Psoas muscle (tissue), 8 donors: ENCODE data around the gene HLF. TPM values are rescaled to one million over a fixed set of nuclear protein-coding genes. Genes with fewer than 3 reads are reported as not detected.

ENCODE experiments used
- ATAC-seq, 4 donors: fragments of 200-7000 bp; cut with Tn5 transposase; one replicate each; pipeline ENCODE4 v1.9.1; 2020; ENCODE audit warnings: moderate library complexity in 3 of 4, mild to moderate bottlenecking in 2 of 4
- DNase-seq, 2 donors: peaks; one replicate each; pipeline ENCODE4 v3.0.0-alpha.2; 2020
- H3K27ac ChIP-seq: fragments of 200-600 bp; one replicate; pipeline ENCODE4 v1.8.0; 2022
- H3K27me3 ChIP-seq, 3 donors: fragments of 200-600 bp in 1 of 3; one replicate each; pipeline versions ENCODE4 v1.6.1 to v1.8.0; 2013 to 2022; ENCODE audit warnings: low read length in 2 of 3, mild to moderate bottlenecking in 2 of 3, moderate library complexity in 1 of 3; ENCODE audit not compliant: insufficient read depth in 3 of 3
- H3K36me3 ChIP-seq, 2 donors: fragments of 200-600 bp in 1 of 2; one replicate each; pipeline versions ENCODE4 v1.6.1 to v1.8.0; 2013 to 2022; ENCODE audit warnings: low read depth in 1 of 2, mild to moderate bottlenecking in 1 of 2, moderate library complexity in 1 of 2; ENCODE audit not compliant: insufficient read depth in 1 of 2
- H3K4me1 ChIP-seq: fragments of 200-600 bp; one replicate; pipeline ENCODE4 v1.8.0; 2022
- H3K4me3 ChIP-seq: fragments of 200-600 bp; one replicate; pipeline ENCODE4 v1.8.0; 2022; ENCODE audit warnings: mild to moderate bottlenecking
- H3K9me3 ChIP-seq: fragments of 200-600 bp; one replicate; pipeline ENCODE4 v1.8.0; 2022
- CTCF ChIP-seq: fragments of 200-600 bp; IDR thresholded peaks from one replicate; pipeline ENCODE4 v1.8.0; 2022; ENCODE audit warnings: antibody characterized with exemption
- WGBS, 3 donors: extraction: QIAGEN DNeasy Blood & Tissue Kit; methylation state at CpG; one replicate each; pipeline versions ENCODE4 v1.1.6 to v1.1.7; 2013; 5-methylcytosine and 5-hydroxymethylcytosine counted together
- intact Hi-C, 2 donors: fragments of 100-400 bp; cut with DNase I; formaldehyde crosslinking; loops; one replicate each; pipeline versions ENCODE4 v1.11.0 to v1.14.2; 2022
- polyA plus RNA-seq, 3 donors: library from polyadenylated mRNA; stranded (reverse); fragments of 200-250 nt; gene quantifications; one replicate each; pipeline ENCODE4 v1.2.3, GENCODE V29; 2013
- total RNA-seq, 4 donors: library from RNA; stranded (reverse); fragmentation: NEBNext Ultra II Directional in 2 of 4; extraction: Animal tissue kit (Norgen Biotek cat#: 25700) in 2 of 4; gene quantifications; one replicate each; pipeline versions ENCODE4 v1.2.1 to v1.2.4, GENCODE V29; 2021 to 2023
- donor health status: healthy with polysubstance abuse.
- donor health status: DM: no; HTN: no; CAD: no; lungs with moderate emphysema.
- donor health status: Bipolar disorder and iron deficiency.
- donor health status: healthy.
- donor health status: DM: yes; HTN: yes; CAD: no.
- donor health status: DM: no; HTN: no; CAD: no.
- donor health status: DM: no; HTN: no; CAD: no.
- donor health status: DM: yes; HTN: yes; CAD: no.

The HLF gene
- total and polyA plus RNA-seq, 7 donors: 0.59 to 5.0 (median 3.7) TPM

DNA sequence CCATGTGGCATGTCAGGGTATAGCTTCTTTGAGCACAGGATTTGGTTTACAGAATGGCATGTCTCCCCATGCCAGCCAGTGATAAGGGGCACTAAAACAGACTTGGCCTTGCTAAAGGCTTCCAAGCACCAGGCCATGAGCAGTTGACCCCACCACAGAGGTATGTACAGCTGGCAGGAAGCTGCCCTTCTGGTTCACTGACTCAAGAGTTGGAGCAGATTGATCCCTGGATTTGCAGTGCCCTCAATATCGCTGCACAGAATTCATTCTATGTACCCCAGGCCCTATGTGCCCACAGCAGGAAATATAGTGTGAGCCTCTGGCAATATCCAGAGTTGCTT, 24.3 kb downstream of the HLF start:
- peaks cover 28% of the 10 kb centered on the region for H3K4me1 ChIP-seq
- 33 to 85% (median 80%) methylated on average over 1 of the region's 1 CpG for WGBS, 3 donors
- no peak for TF ChIP-seq CTCF

GRCh38 chr17:55289978-55290377, 25.2 kb downstream of the HLF start:
- Histone ChIP-seq H3K36me3 (no peaks in the 10 kb centered on the region), H3K4me1 (peaks cover 19% of the 10 kb centered on the region), H3K4me3 (no peak overlapping the region), H3K27ac (no peak overlapping the region), H3K9me3 (peaks cover 5% of the 10 kb centered on the region), H3K27me3 (no peaks in the 10 kb centered on the region)
- TF ChIP-seq CTCF: no peak
- intact Hi-C loops: no loop called here
- ATAC-seq (no peak), DNase-seq (no peak)
- 96 to 99% (median 96%) methylated on average over 4 of the region's 4 CpGs for WGBS, 3 donors

More for the DNA sequence above, 24.3 kb downstream of the HLF start:
- Histone ChIP-seq H3K36me3 (no peaks in the 10 kb centered on the region), H3K4me3 (no peak overlapping the region), H3K27ac (no peak overlapping the region), H3K9me3 (peaks cover 5% of the 10 kb centered on the region), H3K27me3 (no peaks in the 10 kb centered on the region)
- intact Hi-C loops: no loop called here
- no peak for ATAC-seq
- no peak for DNase-seq

- H3K27ac ChIP-seq: no peak overlapping the region
- WGBS, 3 donors: 88 to 94% (median 93%) methylated on average over 5 of the region's 5 CpGs
- peaks cover 13% of the 10 kb centered on the region for H3K4me1 ChIP-seq
- intact Hi-C loops: no loop called here
- DNase-seq (no peak), ATAC-seq (no peak)
- no peaks in the 10 kb centered on the region for H3K36me3 ChIP-seq
- TF ChIP-seq CTCF: no peak
- no peak overlapping the region for H3K4me3 ChIP-seq
- H3K9me3 ChIP-seq: peaks cover 5% of the 10 kb centered on the region
- no peaks in the 10 kb centered on the region for H3K27me3 ChIP-seq
These were observed 25.8 kb downstream of the HLF start for GRCh38 chr17:55290492-55291113.

- H3K9me3 ChIP-seq: peaks cover 5% of the 10 kb centered on the region
- intact Hi-C loops: no loop called here
- H3K4me3 ChIP-seq: no peak overlapping the region
- 88 to 98% (median 97%) methylated on average over 1 of the region's 1 CpG for WGBS, 3 donors
- H3K27me3 ChIP-seq: no peaks in the 10 kb centered on the region
- H3K36me3 ChIP-seq: no peaks in the 10 kb centered on the region
- H3K4me1 ChIP-seq: peaks cover 8% of the 10 kb centered on the region
- H3K27ac ChIP-seq: no peak overlapping the region
- TF ChIP-seq CTCF: no peak
- DNase-seq: no peak
- ATAC-seq: no peak
These were observed 26.4 kb downstream of the HLF start for GRCh38 chr17:55291114-55291507.

- Histone ChIP-seq H3K27ac (no peak overlapping the region), H3K4me3 (no peak overlapping the region), H3K36me3 (no peaks in the 10 kb centered on the region), H3K4me1 (no peaks in the 10 kb centered on the region), H3K9me3 (peaks cover 5% of the 10 kb centered on the region), H3K27me3 (no peaks in the 10 kb centered on the region)
- ATAC-seq: no peak
- no peak for TF ChIP-seq CTCF
- intact Hi-C loops: no loop called here
- DNase-seq: no peak
- WGBS, 3 donors: 81 to 92% (median 84%) methylated on average over 5 of the region's 5 CpGs
These were observed 27.3 kb downstream of the HLF start for GRCh38 chr17:55292094-55292493.
